GM12874 (cell line): Measurements from ENCODE around the gene DNM2.

Source experiments
- CTCF ChIP-seq: IDR thresholded peaks from 2 replicates; pipeline ENCODE4 v1.5.1; 2011; ENCODE audit warnings: low read depth, mild to moderate bottlenecking, control low read depth, low read length, moderate library complexity; ENCODE audit not compliant: insufficient read depth

DNM2 gene

GRCh38 chr19:10805758-10806247 is 87.9 kb downstream of the DNM2 start:
- TF ChIP-seq CTCF = no peak

- TF ChIP-seq CTCF = no peak
Measured at GRCh38 chr19:10808937-10809649, 91.2 kb downstream of the DNM2 start.

- TF ChIP-seq CTCF = no peak
Measured at GRCh38 chr19:10809651-10810285, 91.9 kb downstream of the DNM2 start.

- TF ChIP-seq CTCF = no peak
Measured at GRCh38 chr19:10811391-10812111, 93.7 kb downstream of the DNM2 start.

GRCh38 chr19:10812196-10812595 is 94.3 kb downstream of the DNM2 start:
- no peak for TF ChIP-seq CTCF

GRCh38 chr19:10812902-10813404 is 95.1 kb downstream of the DNM2 start:
- no peak for TF ChIP-seq CTCF

GRCh38 chr19:10815007-10815536 is 97.2 kb downstream of the DNM2 start:
- no peak for TF ChIP-seq CTCF
